ENCODE results near the gene LRMDA.

GRCh38 chr10:76540331-76540730 is 1108.9 kb downstream of the LRMDA start:
- TF ChIP-seq CTCF (IDR thresholded peaks at IDR 0.05; ENCODE audit: insufficient read depth, low read length, poor library complexity, severe bottlenecking) (no peak), EZH2phosphoT487 (conservative IDR thresholded peaks at IDR 0.05; ENCODE audit: low read length) (no peak)

Data from SU-DHL-6 (cell line).